Neural crest cell (in vitro differentiated cells): Measurements from ENCODE around the gene RAB24. TPM values are rescaled to one million over a fixed set of nuclear protein-coding genes. Genes with fewer than 3 reads are reported as not detected.

Source experiments
- DNase-seq: peaks from one replicate; pipeline ENCODE4 v3.0.0; 2021; ENCODE audit warnings: low read depth, mixed read lengths, low spot score
- H3K27ac Mint-ChIP-seq: one replicate; pipeline ENCODE4 v1.8.0; 2021; ENCODE audit warnings: mild to moderate bottlenecking, mixed read lengths; ENCODE audit not compliant: unreplicated experiment
- H3K27me3 Mint-ChIP-seq: 2 replicates; pipeline ENCODE4 v1.8.0; 2021; ENCODE audit warnings: low read depth, mild to moderate bottlenecking, mixed read lengths
- H3K36me3 Mint-ChIP-seq: 2 replicates; pipeline ENCODE4 v1.8.0; 2021; ENCODE audit warnings: low read depth, mild to moderate bottlenecking, mixed read lengths
- H3K4me1 Mint-ChIP-seq: 2 replicates; pipeline ENCODE4 v1.8.0; 2021; ENCODE audit warnings: mixed read lengths
- H3K4me3 Mint-ChIP-seq: one replicate; pipeline ENCODE4 v1.8.0; 2021; ENCODE audit warnings: mild to moderate bottlenecking, mixed read lengths
- H3K9me3 Mint-ChIP-seq: 2 replicates; pipeline ENCODE4 v1.8.0; 2021; ENCODE audit warnings: mixed read lengths
- CTCF ChIP-seq: fragments of 200-600 bp; sonication (generic); conservative IDR thresholded peaks from 2 replicates; pipeline ENCODE4 v1.5.0; 2021; ENCODE audit warnings: antibody characterized with exemption, mild to moderate bottlenecking
- total RNA-seq: library from RNA; stranded (reverse); gene quantifications from 2 replicates; pipeline ENCODE4 v1.2.1, GENCODE V29; 2021

RAB24 gene
- total RNA-seq, 1 donor from 2014 or later = 32.0 TPM

- DNase-seq = no peak
- H3K27ac Mint-ChIP-seq = no peak overlapping the region
- H3K27me3 Mint-ChIP-seq = no peaks in the 10 kb centered on the region
- H3K4me1 Mint-ChIP-seq = no peaks in the 10 kb centered on the region
- H3K4me3 Mint-ChIP-seq = no peak overlapping the region
- H3K9me3 Mint-ChIP-seq = no peaks in the 10 kb centered on the region
- H3K36me3 Mint-ChIP-seq = peaks cover 2% of the 10 kb centered on the region
- no peak for TF ChIP-seq CTCF
Observed at GRCh38 chr5:177330991-177331842, 27.7 kb upstream of the RAB24 start.

- H3K27ac Mint-ChIP-seq = no peak overlapping the region
- H3K4me1 Mint-ChIP-seq = no peaks in the 10 kb centered on the region
- no peak for TF ChIP-seq CTCF
- H3K36me3 Mint-ChIP-seq = peaks cover 2% of the 10 kb centered on the region
- H3K4me3 Mint-ChIP-seq = no peak overlapping the region
- DNase-seq = no peak
- H3K27me3 Mint-ChIP-seq = no peaks in the 10 kb centered on the region
- H3K9me3 Mint-ChIP-seq = no peaks in the 10 kb centered on the region
Observed at GRCh38 chr5:177329883-177330282, 26.4 kb upstream of the RAB24 start.

- DNase-seq = no peak
- Mint-ChIP-seq H3K4me3 (no peak overlapping the region), H3K27ac (no peak overlapping the region), H3K27me3 (no peaks in the 10 kb centered on the region), H3K4me1 (no peaks in the 10 kb centered on the region), H3K36me3 (peaks cover 2% of the 10 kb centered on the region), H3K9me3 (no peaks in the 10 kb centered on the region)
- no peak for TF ChIP-seq CTCF
Observed at GRCh38 chr5:177328545-177329231, 25.2 kb upstream of the RAB24 start.

- DNase-seq = no peak
- H3K4me3 Mint-ChIP-seq = no peak overlapping the region
- H3K36me3 Mint-ChIP-seq = peaks cover 4% of the 10 kb centered on the region
- no peaks in the 10 kb centered on the region for H3K9me3 Mint-ChIP-seq
- no peaks in the 10 kb centered on the region for H3K4me1 Mint-ChIP-seq
- no peak overlapping the region for H3K27ac Mint-ChIP-seq
- no peaks in the 10 kb centered on the region for H3K27me3 Mint-ChIP-seq
- TF ChIP-seq CTCF = no peak
Observed at GRCh38 chr5:177327539-177328522, 24.3 kb upstream of the RAB24 start.

- no peak for TF ChIP-seq CTCF
- no peaks in the 10 kb centered on the region for H3K27me3 Mint-ChIP-seq
- H3K4me3 Mint-ChIP-seq = no peak overlapping the region
- peaks cover 7% of the 10 kb centered on the region for H3K36me3 Mint-ChIP-seq
- no peaks in the 10 kb centered on the region for H3K4me1 Mint-ChIP-seq
- no peak for DNase-seq
- H3K27ac Mint-ChIP-seq = peak overlapping the region; percentile 28
- H3K9me3 Mint-ChIP-seq = no peaks in the 10 kb centered on the region
Observed at GRCh38 chr5:177325868-177326381, 22.4 kb upstream of the RAB24 start.
